GM12892 (cell line): Measurements from ENCODE around the gene LENG9.

Experiments used
- POLR2A ChIP-seq: IDR thresholded peaks from 2 replicates; pipeline ENCODE4 v1.6.1; 2011; ENCODE audit warnings: low read depth, low read length, control low read depth
- POLR2AphosphoS5 ChIP-seq: IDR thresholded peaks from 2 replicates; pipeline ENCODE4 v1.6.1; 2011; ENCODE audit warnings: low read depth, low read length, control low read depth

GRCh38 chr19:54463531-54464043, at the start of gene LENG9:
- TF ChIP-seq POLR2A = peak; percentile 92
- 0 out of 2 replicates have a peak, but pooled peaks have one; percentile 28 for TF ChIP-seq POLR2AphosphoS5
